ENCODE measurements around the gene EDC3.
A peak's percentile ranks its signal among the peaks of the same experiment; 100 is the strongest.

Gene EDC3

GRCh38 chr15:74727727-74728126, 31.9 kb upstream of the EDC3 start:
- no peak for TF ChIP-seq CTCF (IDR thresholded peaks at IDR 0.05; ENCODE audit: extremely low read depth, missing control alignments)
- no peak for DNase-seq (ENCODE audit: low spot score)

- DNase-seq (ENCODE audit: low spot score), result no peak
- TF ChIP-seq CTCF (IDR thresholded peaks at IDR 0.05; ENCODE audit: extremely low read depth, missing control alignments), result no peak
Observed at GRCh38 chr15:74726774-74727164, 30.9 kb upstream of the EDC3 start.

- peak; percentile 81 for DNase-seq (ENCODE audit: low spot score)
- TF ChIP-seq CTCF (IDR thresholded peaks at IDR 0.05; ENCODE audit: extremely low read depth, missing control alignments), result no peak
Observed at GRCh38 chr15:74725845-74726773, 30.3 kb upstream of the EDC3 start.

- no peak for DNase-seq (ENCODE audit: low spot score)
- no peak for TF ChIP-seq CTCF (IDR thresholded peaks at IDR 0.05; ENCODE audit: extremely low read depth, missing control alignments)
Observed at GRCh38 chr15:74725225-74725774, 29.5 kb upstream of the EDC3 start, which contains the start of gene CYP1A1. Gene CYP1A1 (minus strand): TSS chr15:74725528. CDS start chr15:74723097, 2,431 bp downstream.

- DNase-seq (ENCODE audit: low spot score), result no peak
- no peak for TF ChIP-seq CTCF (IDR thresholded peaks at IDR 0.05; ENCODE audit: extremely low read depth, missing control alignments)
Observed at GRCh38 chr15:74724570-74725224, 28.9 kb upstream of the EDC3 start.

GRCh38 chr15:74723754-74724334, 28.0 kb upstream of the EDC3 start:
- TF ChIP-seq CTCF (IDR thresholded peaks at IDR 0.05; ENCODE audit: extremely low read depth, missing control alignments), result no peak

More at GRCh38 chr15:74723754-74724334, 28.0 kb upstream of the EDC3 start:
- peak; percentile 67 for DNase-seq (ENCODE audit: low spot score)
